WTC11 (cell line): ENCODE measurements around the gene ERBB2. TPM values are rescaled to one million over a fixed set of nuclear protein-coding genes. Genes with fewer than 3 reads are reported as not detected.

Experiments used
- ATAC-seq: fragments of 200-7000 bp; cut with Tn5 transposase; 2 replicates; pipeline ENCODE4 v1.10.0; 2021; ENCODE audit warnings: mild to moderate bottlenecking, moderate library complexity
- CTCF ChIA-PET: fragments of 300-600 bp; sonication (Branson Sonifier 250); formaldehyde crosslinking; loops from one replicate; lab custom pipeline; 2021; ENCODE audit warnings: antibody characterized with exemption; lab: Charles Lee
- POLR2A ChIA-PET: fragments of 350-600 bp; sonication (Branson Sonifier 250); formaldehyde crosslinking; loops from one replicate; lab custom pipeline; 2021; ENCODE audit warnings: antibody characterized with exemption; lab: Charles Lee
- DNase-seq: peaks from one replicate; pipeline ENCODE4 v3.0.0; 2021; ENCODE audit warnings: low spot score
- H3K27ac Mint-ChIP-seq: 2 replicates; pipeline ENCODE4 v1.8.0; 2021; ENCODE audit warnings: mixed read lengths
- H3K27me3 Mint-ChIP-seq: 2 replicates; pipeline ENCODE4 v1.8.0; 2021; ENCODE audit warnings: low read depth, mild to moderate bottlenecking, moderate library complexity, mixed read lengths
- H3K36me3 Mint-ChIP-seq: 2 replicates; pipeline ENCODE4 v1.8.0; 2021; ENCODE audit warnings: mixed read lengths
- H3K4me1 Mint-ChIP-seq: 2 replicates; pipeline ENCODE4 v1.8.0; 2022; ENCODE audit warnings: mixed read lengths
- H3K4me3 Mint-ChIP-seq: 2 replicates; pipeline ENCODE4 v1.8.0; 2021; ENCODE audit warnings: mild to moderate bottlenecking, moderate library complexity, mixed read lengths
- H3K9me3 Mint-ChIP-seq: 2 replicates; pipeline ENCODE4 v1.8.0; 2021; ENCODE audit warnings: mixed read lengths
- ATF1 ChIP-seq: sonication (generic); formaldehyde crosslinking; IDR thresholded peaks from 2 replicates; pipeline ENCODE4 v1.8.1; 2023; ENCODE audit warnings: mild to moderate bottlenecking, moderate library complexity, missing genetic modification reagents
- CREB1 ChIP-seq: sonication (generic); formaldehyde crosslinking; IDR thresholded peaks from 2 replicates; pipeline ENCODE4 v1.8.0; 2023; ENCODE audit warnings: mild to moderate bottlenecking, missing genetic modification reagents
- ESRRA ChIP-seq: sonication (generic); formaldehyde crosslinking; IDR thresholded peaks from 2 replicates; pipeline ENCODE4 v1.8.1; 2022; ENCODE audit warnings: mild to moderate bottlenecking, missing genetic modification reagents, borderline replicate concordance
- ETV6 ChIP-seq: sonication (generic); formaldehyde crosslinking; IDR thresholded peaks from 2 replicates; pipeline ENCODE4 v1.8.1; 2022; ENCODE audit warnings: mild to moderate bottlenecking, missing genetic modification reagents
- FOXK1 ChIP-seq: sonication (generic); formaldehyde crosslinking; IDR thresholded peaks from 2 replicates; pipeline ENCODE4 v1.8.0; 2022; ENCODE audit warnings: mild to moderate bottlenecking, moderate library complexity, missing genetic modification reagents
- GABPB1 ChIP-seq: sonication (generic); formaldehyde crosslinking; IDR thresholded peaks from 2 replicates; pipeline ENCODE4 v1.8.1; 2023; ENCODE audit warnings: mild to moderate bottlenecking, missing genetic modification reagents
- GTF2I ChIP-seq: fragments of 250-450 bp; sonication (Bioruptor Pico); conservative IDR thresholded peaks from 2 replicates; pipeline ENCODE4 v1.4.0; 2021; ENCODE audit warnings: mild to moderate bottlenecking
- IRF2 ChIP-seq: sonication (generic); formaldehyde crosslinking; IDR thresholded peaks from 2 replicates; pipeline ENCODE4 v1.8.0; 2022; ENCODE audit warnings: low read depth, missing genetic modification reagents, borderline replicate concordance
- KAT7 ChIP-seq: sonication (generic); formaldehyde crosslinking; IDR thresholded peaks from 2 replicates; pipeline ENCODE4 v1.8.1; 2023; ENCODE audit warnings: missing genetic modification reagents, mild to moderate bottlenecking, borderline replicate concordance
- MXD4 ChIP-seq: fragments of 250-450 bp; sonication (Bioruptor Pico); IDR thresholded peaks from 2 replicates; pipeline ENCODE4 v1.8.0; 2021; ENCODE audit warnings: mild to moderate bottlenecking, moderate library complexity, borderline replicate concordance
- NFE2L1 ChIP-seq: sonication (generic); formaldehyde crosslinking; IDR thresholded peaks from 2 replicates; pipeline ENCODE4 v1.8.1; 2023; ENCODE audit warnings: missing genetic modification reagents
- NFYB ChIP-seq: sonication (generic); formaldehyde crosslinking; conservative IDR thresholded peaks from 2 replicates; pipeline ENCODE4 v1.8.0; 2022; ENCODE audit warnings: low read depth, missing genetic modification reagents
- NR1H2 ChIP-seq: sonication (generic); formaldehyde crosslinking; IDR thresholded peaks from 2 replicates; pipeline ENCODE4 v1.9.0; 2021; ENCODE audit warnings: mild to moderate bottlenecking, moderate library complexity, missing genetic modification reagents
- RELA ChIP-seq: sonication (generic); formaldehyde crosslinking; IDR thresholded peaks from 2 replicates; pipeline ENCODE4 v1.8.1; 2022; ENCODE audit warnings: missing genetic modification reagents, mild to moderate bottlenecking, borderline replicate concordance
- RORB ChIP-seq: fragments of 250-450 bp; sonication (Bioruptor Pico); IDR thresholded peaks from 2 replicates; pipeline ENCODE4 v1.9.0; 2021; ENCODE audit warnings: mild to moderate bottlenecking
- SMAD4 ChIP-seq: sonication (generic); formaldehyde crosslinking; IDR thresholded peaks from 2 replicates; pipeline ENCODE4 v1.8.0; 2022; ENCODE audit warnings: mild to moderate bottlenecking, missing genetic modification reagents
- TEAD1 ChIP-seq: sonication (generic); formaldehyde crosslinking; IDR thresholded peaks from 2 replicates; pipeline ENCODE4 v1.8.0; 2022; ENCODE audit warnings: mild to moderate bottlenecking, missing genetic modification reagents
- ZBTB21 ChIP-seq: sonication (generic); formaldehyde crosslinking; IDR thresholded peaks from 2 replicates; pipeline ENCODE4 v1.8.1; 2023; ENCODE audit warnings: mild to moderate bottlenecking, missing genetic modification reagents, borderline replicate concordance
- ZNF219 ChIP-seq: sonication (generic); formaldehyde crosslinking; IDR thresholded peaks from 2 replicates; pipeline ENCODE4 v1.8.0; 2023; ENCODE audit warnings: missing genetic modification reagents, mild to moderate bottlenecking, borderline replicate concordance
- ZNF263 ChIP-seq: sonication (generic); formaldehyde crosslinking; IDR thresholded peaks from 2 replicates; pipeline ENCODE4 v1.8.1; 2022; ENCODE audit warnings: low read depth, mild to moderate bottlenecking, moderate library complexity, missing genetic modification reagents
- ZNF317 ChIP-seq: sonication (generic); formaldehyde crosslinking; IDR thresholded peaks from 2 replicates; pipeline ENCODE4 v1.8.1; 2023; ENCODE audit warnings: low read depth, mild to moderate bottlenecking, moderate library complexity, missing genetic modification reagents, borderline replicate concordance
- ZNF671 ChIP-seq: fragments of 250-450 bp; sonication (Bioruptor Pico); IDR thresholded peaks from 2 replicates; pipeline ENCODE4 v1.8.0; 2021; ENCODE audit warnings: mild to moderate bottlenecking
- total RNA-seq: library from RNA; stranded (reverse); gene quantifications from 3 replicates; pipeline ENCODE4 v1.2.3, GENCODE V29; 2021
- TF ChIP-seq, protein P1 (sequence below): sonication (generic); formaldehyde crosslinking; IDR thresholded peaks from 2 replicates; pipeline ENCODE4 v1.8.0; 2022; ENCODE audit warnings: mild to moderate bottlenecking, missing genetic modification reagents
- TF ChIP-seq, protein P2 (sequence below): sonication (generic); formaldehyde crosslinking; IDR thresholded peaks from 2 replicates; pipeline ENCODE4 v1.8.1; 2022; ENCODE audit warnings: mild to moderate bottlenecking, moderate library complexity, missing genetic modification reagents
- TF ChIP-seq, protein P3 (sequence below): fragments of 250-450 bp; sonication (Bioruptor Pico); IDR thresholded peaks from 2 replicates; pipeline ENCODE4 v1.9.0; 2021; ENCODE audit warnings: mild to moderate bottlenecking
- TF ChIP-seq, protein P4 (sequence below): fragments of 200-600 bp; IDR thresholded peaks from 2 replicates; pipeline ENCODE4 v1.8.0; 2022; ENCODE audit warnings: antibody characterized with exemption
- TF ChIP-seq, protein P5 (sequence below): sonication (generic); formaldehyde crosslinking; IDR thresholded peaks from 2 replicates; pipeline ENCODE4 v1.8.1; 2023; ENCODE audit warnings: mild to moderate bottlenecking, missing genetic modification reagents, moderate library complexity
- TF ChIP-seq, protein P6 (sequence below): sonication (generic); formaldehyde crosslinking; IDR thresholded peaks from 2 replicates; pipeline ENCODE4 v1.8.1; 2022; ENCODE audit warnings: missing genetic modification reagents, borderline replicate concordance

Gene ERBB2
- total RNA-seq, 1 experiment from 2014 or later: 209 TPM

DNA sequence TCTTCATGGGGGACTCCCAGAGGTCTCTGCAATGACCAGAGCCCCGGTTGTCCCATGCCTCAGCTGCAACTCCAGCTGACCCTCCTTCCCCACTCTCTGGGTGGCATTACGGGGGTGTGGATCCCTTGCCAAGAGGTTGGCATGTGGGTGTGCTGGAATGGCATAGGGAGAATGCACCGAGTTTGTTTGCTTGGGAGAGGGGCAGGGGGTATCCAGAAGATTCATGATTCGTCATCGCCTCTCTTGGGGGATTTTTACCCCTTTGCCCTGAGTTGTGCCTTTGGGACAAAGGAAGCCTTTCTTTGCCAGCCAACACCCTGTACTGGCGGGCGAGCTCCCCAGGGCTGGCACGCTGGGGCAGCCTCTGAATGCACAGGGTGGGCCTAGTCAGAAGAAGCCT is 6.5 kb downstream of the ERBB2 start (continued):
- TF ChIP-seq, protein P1, sequence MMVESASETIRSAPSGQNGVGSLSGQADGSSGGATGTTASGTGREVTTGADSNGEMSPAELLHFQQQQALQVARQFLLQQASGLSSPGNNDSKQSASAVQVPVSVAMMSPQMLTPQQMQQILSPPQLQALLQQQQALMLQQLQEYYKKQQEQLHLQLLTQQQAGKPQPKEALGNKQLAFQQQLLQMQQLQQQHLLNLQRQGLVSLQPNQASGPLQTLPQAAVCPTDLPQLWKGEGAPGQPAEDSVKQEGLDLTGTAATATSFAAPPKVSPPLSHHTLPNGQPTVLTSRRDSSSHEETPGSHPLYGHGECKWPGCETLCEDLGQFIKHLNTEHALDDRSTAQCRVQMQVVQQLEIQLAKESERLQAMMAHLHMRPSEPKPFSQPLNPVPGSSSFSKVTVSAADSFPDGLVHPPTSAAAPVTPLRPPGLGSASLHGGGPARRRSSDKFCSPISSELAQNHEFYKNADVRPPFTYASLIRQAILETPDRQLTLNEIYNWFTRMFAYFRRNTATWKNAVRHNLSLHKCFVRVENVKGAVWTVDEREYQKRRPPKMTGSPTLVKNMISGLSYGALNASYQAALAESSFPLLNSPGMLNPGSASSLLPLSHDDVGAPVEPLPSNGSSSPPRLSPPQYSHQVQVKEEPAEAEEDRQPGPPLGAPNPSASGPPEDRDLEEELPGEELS: no peak
- TF ChIP-seq, protein P2, sequence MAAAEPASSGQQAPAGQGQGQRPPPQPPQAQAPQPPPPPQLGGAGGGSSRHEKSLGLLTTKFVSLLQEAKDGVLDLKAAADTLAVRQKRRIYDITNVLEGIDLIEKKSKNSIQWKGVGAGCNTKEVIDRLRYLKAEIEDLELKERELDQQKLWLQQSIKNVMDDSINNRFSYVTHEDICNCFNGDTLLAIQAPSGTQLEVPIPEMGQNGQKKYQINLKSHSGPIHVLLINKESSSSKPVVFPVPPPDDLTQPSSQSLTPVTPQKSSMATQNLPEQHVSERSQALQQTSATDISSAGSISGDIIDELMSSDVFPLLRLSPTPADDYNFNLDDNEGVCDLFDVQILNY (CRISPR knock-in tag): no peak
- TF ChIP-seq NFYB (CRISPR knock-in tag) (no peak), ATF1 (CRISPR knock-in tag) (no peak), KAT7 (no peak), MXD4 (CRISPR knock-in tag) (no peak), NFE2L1 (CRISPR knock-in tag) (no peak), ETV6 (CRISPR knock-in tag) (no peak), TEAD1 (CRISPR knock-in tag) (no peak), GTF2I (no peak), NR1H2 (CRISPR knock-in tag) (no peak), GABPB1 (CRISPR knock-in tag) (no peak)
- TF ChIP-seq, protein P3, sequence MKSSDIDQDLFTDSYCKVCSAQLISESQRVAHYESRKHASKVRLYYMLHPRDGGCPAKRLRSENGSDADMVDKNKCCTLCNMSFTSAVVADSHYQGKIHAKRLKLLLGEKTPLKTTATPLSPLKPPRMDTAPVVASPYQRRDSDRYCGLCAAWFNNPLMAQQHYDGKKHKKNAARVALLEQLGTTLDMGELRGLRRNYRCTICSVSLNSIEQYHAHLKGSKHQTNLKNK: no peak
- TF ChIP-seq, all 79 proteins: peak for 0

DNA sequence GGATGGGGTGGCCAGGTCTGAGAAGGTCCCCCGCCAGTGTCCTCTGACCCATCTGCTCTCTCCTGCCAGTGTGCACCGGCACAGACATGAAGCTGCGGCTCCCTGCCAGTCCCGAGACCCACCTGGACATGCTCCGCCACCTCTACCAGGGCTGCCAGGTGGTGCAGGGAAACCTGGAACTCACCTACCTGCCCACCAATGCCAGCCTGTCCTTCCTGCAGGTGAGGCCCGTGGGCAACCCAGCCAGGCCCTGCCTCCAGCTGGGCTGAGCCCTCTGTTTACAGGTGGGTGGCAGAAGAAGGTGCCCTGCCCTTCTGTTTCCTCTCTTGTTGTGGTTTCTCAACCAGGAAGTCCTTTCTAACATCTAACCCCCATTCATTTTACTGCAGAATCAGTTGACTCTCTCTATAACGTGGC is 7.1 kb downstream of the ERBB2 start:
- no peak overlapping the region for H3K4me3 Mint-ChIP-seq
- H3K27me3 Mint-ChIP-seq: no peaks in the 10 kb centered on the region
- CTCF ChIA-PET: interaction anchor here (1.2 kb wide), 1 partner anchor 11 kb away, joined by 3 read pairs; no protein-coding TSS in a partner anchor
- peaks cover 41% of the 10 kb centered on the region for H3K4me1 Mint-ChIP-seq
- ATAC-seq (no peak), DNase-seq (no peak)
- TF ChIP-seq ZNF219 (CRISPR knock-in tag) (no peak), SMAD4 (CRISPR knock-in tag) (no peak), RELA (no peak), ZNF317 (CRISPR knock-in tag) (no peak), RORB (CRISPR knock-in tag) (no peak)
- TF ChIP-seq, protein P4, sequence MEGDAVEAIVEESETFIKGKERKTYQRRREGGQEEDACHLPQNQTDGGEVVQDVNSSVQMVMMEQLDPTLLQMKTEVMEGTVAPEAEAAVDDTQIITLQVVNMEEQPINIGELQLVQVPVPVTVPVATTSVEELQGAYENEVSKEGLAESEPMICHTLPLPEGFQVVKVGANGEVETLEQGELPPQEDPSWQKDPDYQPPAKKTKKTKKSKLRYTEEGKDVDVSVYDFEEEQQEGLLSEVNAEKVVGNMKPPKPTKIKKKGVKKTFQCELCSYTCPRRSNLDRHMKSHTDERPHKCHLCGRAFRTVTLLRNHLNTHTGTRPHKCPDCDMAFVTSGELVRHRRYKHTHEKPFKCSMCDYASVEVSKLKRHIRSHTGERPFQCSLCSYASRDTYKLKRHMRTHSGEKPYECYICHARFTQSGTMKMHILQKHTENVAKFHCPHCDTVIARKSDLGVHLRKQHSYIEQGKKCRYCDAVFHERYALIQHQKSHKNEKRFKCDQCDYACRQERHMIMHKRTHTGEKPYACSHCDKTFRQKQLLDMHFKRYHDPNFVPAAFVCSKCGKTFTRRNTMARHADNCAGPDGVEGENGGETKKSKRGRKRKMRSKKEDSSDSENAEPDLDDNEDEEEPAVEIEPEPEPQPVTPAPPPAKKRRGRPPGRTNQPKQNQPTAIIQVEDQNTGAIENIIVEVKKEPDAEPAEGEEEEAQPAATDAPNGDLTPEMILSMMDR: no peak
- no peaks in the 10 kb centered on the region for H3K9me3 Mint-ChIP-seq
- peak overlapping the region; percentile 82 for H3K27ac Mint-ChIP-seq
- POLR2A ChIA-PET: no interaction called here
- H3K36me3 Mint-ChIP-seq: peaks cover 47% of the 10 kb centered on the region

DNA sequence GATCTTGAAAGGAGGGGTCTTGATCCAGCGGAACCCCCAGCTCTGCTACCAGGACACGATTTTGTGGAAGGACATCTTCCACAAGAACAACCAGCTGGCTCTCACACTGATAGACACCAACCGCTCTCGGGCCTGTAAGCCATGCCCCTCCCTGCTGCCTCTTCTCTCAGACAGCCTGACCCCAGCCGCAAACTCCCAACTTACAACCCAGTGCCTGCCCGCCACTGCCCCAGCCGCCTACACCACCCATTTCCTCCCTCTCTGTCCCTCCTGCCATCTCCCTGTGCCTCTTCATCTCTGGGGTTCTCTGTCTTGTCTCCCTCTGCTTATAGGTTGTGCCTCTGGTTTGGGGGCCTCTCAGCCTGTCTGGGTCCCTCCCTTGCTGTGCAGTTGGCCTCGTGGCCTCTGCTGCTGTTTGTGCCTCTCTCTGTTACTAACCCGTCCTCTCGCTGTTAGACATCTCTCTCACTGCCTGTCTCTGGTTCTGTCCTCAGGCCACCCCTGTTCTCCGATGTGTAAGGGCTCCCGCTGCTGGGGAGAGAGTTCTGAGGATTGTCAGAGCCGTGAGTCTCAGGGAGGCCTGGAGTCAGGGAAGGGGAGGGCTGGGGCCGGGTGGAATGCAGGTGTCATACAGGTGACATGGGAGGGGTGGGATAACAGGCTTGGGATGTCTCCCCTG is 9.6 kb downstream of the ERBB2 start:
- ChIA-PET CTCF (no interaction called here), POLR2A (interaction anchor here (0.7 kb wide), 1 partner anchor 21 kb away, joined by 3 read pairs; the partner anchor contains the start of gene MIEN1)
- peak overlapping the region; percentile 83 for H3K27ac Mint-ChIP-seq
- TF ChIP-seq ZNF263 (CRISPR knock-in tag): no peak
- TF ChIP-seq ZNF671: no peak
- no peak for TF ChIP-seq ZBTB21 (CRISPR knock-in tag)
- no peak for TF ChIP-seq GTF2I
- no peak for TF ChIP-seq CREB1 (CRISPR knock-in tag)
- no peak for TF ChIP-seq ESRRA (CRISPR knock-in tag)
- TF ChIP-seq NFYB (CRISPR knock-in tag): no peak
- TF ChIP-seq, protein P5, sequence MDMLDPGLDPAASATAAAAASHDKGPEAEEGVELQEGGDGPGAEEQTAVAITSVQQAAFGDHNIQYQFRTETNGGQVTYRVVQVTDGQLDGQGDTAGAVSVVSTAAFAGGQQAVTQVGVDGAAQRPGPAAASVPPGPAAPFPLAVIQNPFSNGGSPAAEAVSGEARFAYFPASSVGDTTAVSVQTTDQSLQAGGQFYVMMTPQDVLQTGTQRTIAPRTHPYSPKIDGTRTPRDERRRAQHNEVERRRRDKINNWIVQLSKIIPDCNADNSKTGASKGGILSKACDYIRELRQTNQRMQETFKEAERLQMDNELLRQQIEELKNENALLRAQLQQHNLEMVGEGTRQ (CRISPR knock-in tag): no peak
- no peak for TF ChIP-seq IRF2 (CRISPR knock-in tag)
- TF ChIP-seq, protein P6, sequence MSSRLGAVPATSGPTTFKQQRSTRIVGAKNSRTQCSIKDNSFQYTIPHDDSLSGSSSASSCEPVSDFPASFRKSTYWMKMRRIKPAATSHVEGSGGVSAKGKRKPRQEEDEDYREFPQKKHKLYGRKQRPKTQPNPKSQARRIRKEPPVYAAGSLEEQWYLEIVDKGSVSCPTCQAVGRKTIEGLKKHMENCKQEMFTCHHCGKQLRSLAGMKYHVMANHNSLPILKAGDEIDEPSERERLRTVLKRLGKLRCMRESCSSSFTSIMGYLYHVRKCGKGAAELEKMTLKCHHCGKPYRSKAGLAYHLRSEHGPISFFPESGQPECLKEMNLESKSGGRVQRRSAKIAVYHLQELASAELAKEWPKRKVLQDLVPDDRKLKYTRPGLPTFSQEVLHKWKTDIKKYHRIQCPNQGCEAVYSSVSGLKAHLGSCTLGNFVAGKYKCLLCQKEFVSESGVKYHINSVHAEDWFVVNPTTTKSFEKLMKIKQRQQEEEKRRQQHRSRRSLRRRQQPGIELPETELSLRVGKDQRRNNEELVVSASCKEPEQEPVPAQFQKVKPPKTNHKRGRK: no peak
- no peak for TF ChIP-seq FOXK1 (CRISPR knock-in tag)

More for the DNA sequence above, 9.6 kb downstream of the ERBB2 start:
- H3K4me3 Mint-ChIP-seq: no peak overlapping the region
- H3K4me1 Mint-ChIP-seq: peaks cover 16% of the 10 kb centered on the region
- no peaks in the 10 kb centered on the region for H3K27me3 Mint-ChIP-seq
- DNase-seq (no peak), ATAC-seq (no peak)
- no peaks in the 10 kb centered on the region for H3K9me3 Mint-ChIP-seq
- H3K36me3 Mint-ChIP-seq: peaks cover 54% of the 10 kb centered on the region
